ENCODE measurements around the gene TANK.

TANK gene

GRCh38 chr2:161134547-161135518 is 25.4 kb upstream of the TANK start:
- no peak for DNase-seq (ENCODE audit: low read depth)

GRCh38 chr2:161135951-161136593 is 24.2 kb upstream of the TANK start:
- DNase-seq (ENCODE audit: low read depth): no peak

GRCh38 chr2:161136696-161137324 is 23.4 kb upstream of the TANK start:
- DNase-seq (ENCODE audit: low read depth): no peak

- no peak for DNase-seq (ENCODE audit: low read depth)
Measured at GRCh38 chr2:161138429-161138828, 21.8 kb upstream of the TANK start.

- DNase-seq (ENCODE audit: low read depth): no peak
Measured at GRCh38 chr2:161139098-161139987, 20.9 kb upstream of the TANK start.

- DNase-seq (ENCODE audit: low read depth): no peak
Measured at GRCh38 chr2:161141033-161141432, 19.2 kb upstream of the TANK start.

GRCh38 chr2:161146209-161146775 is 13.9 kb upstream of the TANK start:
- DNase-seq (ENCODE audit: low read depth): no peak

GRCh38 chr2:161146996-161147395 is 13.2 kb upstream of the TANK start:
- no peak for DNase-seq (ENCODE audit: low read depth)

- DNase-seq (ENCODE audit: low read depth): no peak
Measured at GRCh38 chr2:161147856-161148255, 12.4 kb upstream of the TANK start.

- DNase-seq (ENCODE audit: low read depth): no peak
Measured at GRCh38 chr2:161150704-161151103, 9.5 kb upstream of the TANK start.

GRCh38 chr2:161152302-161152701 is 7.9 kb upstream of the TANK start:
- DNase-seq (ENCODE audit: low read depth): no peak

- DNase-seq (ENCODE audit: low read depth): no peak
Measured at GRCh38 chr2:161158882-161159281, 1.3 kb upstream of the TANK start.

- no peak for DNase-seq (ENCODE audit: low read depth)
Measured at GRCh38 chr2:161159456-161160225, 587 bp upstream of the TANK start.

- DNase-seq (ENCODE audit: low read depth): no peak
Measured at GRCh38 chr2:161161074-161161706, 962 bp downstream of the TANK start.

- DNase-seq (ENCODE audit: low read depth): no peak
Measured at GRCh38 chr2:161163440-161163839, 3.2 kb downstream of the TANK start.

GRCh38 chr2:161164161-161164560 is 3.9 kb downstream of the TANK start:
- DNase-seq (ENCODE audit: low read depth): no peak

GRCh38 chr2:161165266-161165665 is 5.0 kb downstream of the TANK start:
- no peak for DNase-seq (ENCODE audit: low read depth)

- no peak for DNase-seq (ENCODE audit: low read depth)
Measured at GRCh38 chr2:161165811-161166210, 5.6 kb downstream of the TANK start.

- DNase-seq (ENCODE audit: low read depth): peak; percentile 19
Measured at GRCh38 chr2:161166538-161167409, 6.5 kb downstream of the TANK start.
